HG03520 (cell line): Measurements from ENCODE around the gene NDUFB6.
"Not testable (repeated sequence)": the region's sequence is repeated elsewhere in the genome, so short reads cannot be mapped to it uniquely, and the experiment has no call there.

Experiments
- ATAC-seq: cut with Tn5 transposase; IDR thresholded peaks from one replicate; pipeline ENCODE4 v1.9.1; 2021; ENCODE audit warnings: mild to moderate bottlenecking, moderate library complexity; ENCODE audit not compliant: unreplicated experiment

Gene NDUFB6

DNA sequence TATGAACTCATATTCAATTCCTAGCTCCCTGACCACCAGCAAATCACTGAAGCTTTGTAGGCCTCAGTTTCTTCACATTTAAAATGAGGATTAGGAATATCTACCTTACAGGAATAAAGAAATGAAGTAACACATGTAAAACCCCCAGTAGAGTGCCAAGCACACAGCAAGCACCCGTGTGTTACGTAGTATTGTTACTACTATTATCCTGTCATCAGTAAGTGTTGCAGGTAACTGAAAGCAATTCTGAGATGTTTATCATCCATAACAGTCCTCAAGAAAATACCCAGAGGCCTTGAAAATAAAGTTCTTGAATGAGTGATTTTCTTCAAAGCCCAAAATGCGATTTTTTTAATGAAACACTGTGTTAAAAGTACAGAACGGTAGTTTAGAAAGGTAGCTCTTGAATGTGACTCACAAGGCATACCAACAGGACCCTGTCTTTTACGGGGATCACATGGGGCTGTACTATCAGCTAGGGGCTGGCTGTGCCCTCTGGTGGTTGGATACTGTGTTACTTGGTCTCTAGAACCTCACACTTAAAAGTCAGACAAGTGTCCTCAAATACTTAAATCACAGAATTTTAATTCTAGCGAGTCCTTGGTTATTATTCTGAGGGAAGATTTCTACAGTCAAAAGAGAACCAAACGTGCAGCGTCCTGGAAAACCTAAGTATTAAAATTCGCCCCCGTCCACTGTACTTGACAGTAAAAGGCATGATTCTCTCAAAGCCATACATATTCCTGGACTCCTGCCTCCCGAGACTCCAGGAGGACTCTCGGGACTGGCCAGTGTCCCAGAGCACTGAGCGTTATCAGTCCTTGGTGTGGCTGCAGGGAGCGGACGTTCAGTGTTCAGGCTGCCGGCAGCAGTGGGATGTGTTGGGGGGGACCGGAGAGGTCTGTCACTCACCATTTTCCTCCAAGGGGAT, 725 bp downstream of the NDUFB6 start:
- peak; percentile 92 for ATAC-seq

DNA sequence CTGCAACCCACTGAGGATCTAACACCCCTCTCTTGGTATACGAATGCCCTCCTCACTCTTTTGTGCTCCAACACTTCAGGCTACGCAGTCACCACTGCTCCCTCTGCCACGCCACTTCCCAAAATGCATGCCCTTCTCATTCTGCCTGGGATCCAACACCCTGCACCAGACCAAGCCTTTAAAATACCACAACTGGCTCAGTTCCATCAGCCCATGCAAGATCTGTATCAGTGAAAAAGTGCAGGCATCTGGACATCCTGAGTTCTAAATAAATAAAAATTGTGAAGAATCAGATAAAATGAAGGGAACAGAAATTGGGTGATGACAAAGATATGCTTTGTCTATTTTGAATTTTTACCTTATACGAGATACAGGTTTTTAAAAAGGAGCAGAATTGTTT, 2.7 kb downstream of the NDUFB6 start:
- ATAC-seq, result no peak

DNA sequence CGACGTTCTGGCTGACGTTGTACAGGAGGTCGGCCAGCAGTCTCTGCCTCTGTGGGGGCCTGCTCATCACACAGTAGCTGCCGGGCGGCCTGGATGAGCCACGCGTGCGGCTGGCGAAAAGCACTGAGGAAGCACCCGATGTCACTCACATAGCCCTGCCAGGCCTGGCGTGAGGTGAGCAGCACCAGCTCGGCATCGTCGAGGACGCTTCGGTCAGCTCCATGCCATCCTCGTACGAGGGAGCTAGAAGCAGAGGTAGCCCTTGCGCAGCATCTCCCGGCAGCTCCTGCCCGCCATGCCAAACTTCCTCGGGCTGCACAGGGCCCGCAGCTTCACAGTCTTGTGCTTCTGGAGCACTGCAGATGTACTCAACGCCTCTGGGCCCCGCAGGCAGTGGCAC, 6.2 kb downstream of the NDUFB6 start:
- no peak for ATAC-seq

DNA sequence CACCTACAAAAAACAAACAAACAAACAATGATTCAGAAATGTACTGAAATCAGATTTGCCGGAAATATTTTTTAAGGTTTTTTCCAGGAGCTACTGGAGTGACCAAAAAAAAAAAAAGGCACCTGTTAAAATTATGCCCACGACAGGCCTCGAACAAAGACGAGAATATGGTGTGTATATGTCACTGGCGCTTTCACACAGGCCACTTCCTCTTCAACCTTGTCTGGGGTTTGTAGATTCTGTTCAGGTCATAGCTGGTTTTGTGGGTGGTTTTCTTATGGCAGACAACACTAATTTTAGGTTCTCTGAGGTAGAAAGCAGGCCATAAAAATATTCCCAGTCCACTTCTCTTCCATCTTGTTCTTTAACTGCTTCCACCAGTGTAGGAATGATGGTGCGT, 7.0 kb downstream of the NDUFB6 start:
- ATAC-seq, result no peak

DNA sequence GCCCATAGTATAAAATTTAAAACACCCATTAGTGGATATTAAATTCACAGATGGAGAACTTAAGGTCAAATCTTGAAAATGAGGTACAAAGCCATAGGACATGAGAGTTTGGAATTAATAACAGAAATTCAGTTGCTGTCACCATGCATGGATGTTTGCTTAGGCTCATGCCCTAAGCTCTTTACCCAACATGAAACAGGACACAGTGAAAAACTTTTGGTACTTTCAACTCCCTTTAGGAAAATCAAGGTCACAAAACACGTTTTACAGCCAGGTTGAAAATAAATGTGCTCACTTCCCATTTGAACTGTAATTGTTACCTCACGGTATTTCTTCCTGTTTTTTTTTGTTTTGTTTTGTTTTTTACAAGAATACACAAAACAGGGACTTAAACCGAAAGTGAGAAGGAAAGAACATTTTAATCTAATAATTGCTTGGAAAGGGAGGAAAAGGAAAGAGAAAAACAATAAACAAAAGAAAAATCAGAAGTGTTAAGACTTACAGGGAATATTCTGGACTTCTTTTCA, 14.5 kb downstream of the NDUFB6 start:
- ATAC-seq, result no peak

DNA sequence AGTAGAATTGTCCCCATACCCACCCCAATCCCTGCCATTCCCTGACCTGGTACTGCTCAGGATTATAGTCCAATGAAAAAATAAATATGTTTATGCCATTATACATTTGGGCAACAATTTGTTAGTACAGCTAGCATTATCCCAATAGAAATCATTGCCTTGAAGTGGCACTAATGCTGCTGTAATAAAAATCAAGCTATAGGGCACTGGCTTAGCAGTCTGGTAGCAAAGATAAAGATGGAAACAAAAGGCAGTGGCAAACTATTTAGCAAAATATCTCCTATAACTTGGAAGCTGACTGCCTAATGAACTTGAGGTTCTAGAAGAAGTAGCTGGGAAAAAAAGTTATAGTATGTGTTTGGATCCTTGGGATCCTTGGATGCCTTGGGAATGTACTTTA, 18.4 kb downstream of the NDUFB6 start:
- no peak for ATAC-seq

DNA sequence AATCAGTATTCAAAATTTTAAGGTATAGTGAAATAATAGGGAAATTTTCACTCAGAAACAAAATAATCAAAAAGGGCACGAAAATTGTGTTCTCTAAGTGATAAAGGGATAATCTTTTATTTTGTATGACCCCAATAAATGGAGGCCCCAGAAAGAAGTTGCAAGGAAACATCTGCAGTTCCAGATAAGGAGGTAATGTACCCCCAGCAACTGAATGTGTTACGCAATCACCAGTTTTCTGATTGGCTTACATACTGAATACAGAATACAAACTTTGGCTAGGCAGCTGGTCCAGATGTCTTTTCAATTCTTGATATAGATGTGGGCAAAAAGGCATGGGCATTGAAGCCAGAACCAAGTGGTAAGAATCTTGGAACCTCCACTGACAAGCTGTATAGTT, 18.9 kb downstream of the NDUFB6 start:
- ATAC-seq, result no peak

DNA sequence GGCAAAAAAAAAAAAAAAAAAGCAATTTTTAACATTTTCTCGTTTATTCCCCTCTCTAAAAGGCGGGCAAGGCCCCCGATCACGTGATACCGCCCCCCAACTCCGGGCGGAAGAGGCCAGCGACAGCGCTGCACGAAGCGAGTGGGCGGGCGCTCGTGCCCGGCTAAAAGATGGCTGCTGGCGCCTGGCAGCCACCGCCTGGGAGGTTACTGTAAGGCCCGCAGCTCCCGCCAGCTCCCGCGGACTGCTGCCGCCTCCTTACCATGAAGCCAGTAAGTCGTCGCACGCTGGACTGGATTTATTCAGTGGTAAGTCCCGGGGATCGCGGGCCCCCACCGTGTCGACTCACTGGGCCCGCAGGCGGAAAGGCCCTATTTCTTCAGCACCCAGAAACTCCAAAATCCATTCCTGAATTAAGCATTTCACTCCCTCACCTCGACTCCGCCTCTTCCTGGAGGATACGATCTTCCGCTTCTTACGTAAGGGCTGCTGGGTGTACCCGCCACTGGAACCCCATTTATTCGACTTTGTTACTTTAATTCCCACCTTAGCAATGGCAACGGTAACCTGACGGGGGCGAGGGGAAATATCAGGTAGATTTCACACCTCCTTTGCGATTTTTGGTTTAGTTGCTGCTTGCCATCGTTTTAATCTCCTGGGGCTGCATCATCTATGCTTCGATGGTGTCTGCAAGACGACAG, 20.6 kb downstream of the NDUFB6 start, which contains the start of the genes SMIM27 and TOPORS:
Gene SMIM27, plus strand, starts transcription at position 156 of the 701 bp plus-strand sequence. Its CDS starts 108 bp downstream, at position 264.
Gene TOPORS, minus strand, starts transcription at position 415 of the 701 bp plus-strand sequence. Its CDS starts 150 bp downstream, at position 265.
- ATAC-seq, result peak; percentile 62

DNA sequence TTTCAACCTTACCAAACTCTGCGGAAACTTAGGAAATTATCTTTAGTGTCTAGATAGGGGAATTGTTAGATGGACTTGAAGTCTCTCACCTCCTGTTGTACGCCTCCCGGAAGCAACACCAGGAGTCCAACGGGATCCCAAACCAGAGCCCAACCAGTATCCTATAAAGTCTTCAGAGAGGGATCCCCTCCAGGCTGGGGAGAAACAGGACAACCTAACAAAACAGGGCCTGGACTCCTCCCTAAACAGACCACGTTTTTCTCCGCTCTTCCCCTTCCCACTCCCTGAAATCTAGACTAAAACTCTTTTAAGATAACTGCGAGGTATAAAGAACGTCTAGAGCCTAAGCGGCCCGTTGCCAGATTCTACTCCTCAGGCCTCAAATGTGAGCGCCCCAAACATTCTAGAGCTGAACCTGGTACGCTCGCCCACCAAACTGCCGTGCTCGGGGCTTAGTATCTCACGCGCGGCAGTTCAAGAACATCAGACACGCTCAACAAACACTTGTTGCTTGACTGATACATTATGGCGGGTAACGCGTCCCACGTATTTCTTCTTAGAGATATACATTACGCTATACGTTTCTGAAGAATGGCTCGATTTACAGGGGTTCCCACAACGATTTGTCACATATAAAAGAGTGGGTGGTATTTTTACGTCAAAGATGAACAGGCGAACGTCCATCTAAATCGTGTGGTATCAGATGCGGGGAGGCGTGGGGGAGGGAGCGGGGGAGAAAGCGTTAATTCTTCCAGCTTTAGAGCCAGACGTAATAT, 21.5 kb downstream of the NDUFB6 start:
- ATAC-seq, result no peak

DNA sequence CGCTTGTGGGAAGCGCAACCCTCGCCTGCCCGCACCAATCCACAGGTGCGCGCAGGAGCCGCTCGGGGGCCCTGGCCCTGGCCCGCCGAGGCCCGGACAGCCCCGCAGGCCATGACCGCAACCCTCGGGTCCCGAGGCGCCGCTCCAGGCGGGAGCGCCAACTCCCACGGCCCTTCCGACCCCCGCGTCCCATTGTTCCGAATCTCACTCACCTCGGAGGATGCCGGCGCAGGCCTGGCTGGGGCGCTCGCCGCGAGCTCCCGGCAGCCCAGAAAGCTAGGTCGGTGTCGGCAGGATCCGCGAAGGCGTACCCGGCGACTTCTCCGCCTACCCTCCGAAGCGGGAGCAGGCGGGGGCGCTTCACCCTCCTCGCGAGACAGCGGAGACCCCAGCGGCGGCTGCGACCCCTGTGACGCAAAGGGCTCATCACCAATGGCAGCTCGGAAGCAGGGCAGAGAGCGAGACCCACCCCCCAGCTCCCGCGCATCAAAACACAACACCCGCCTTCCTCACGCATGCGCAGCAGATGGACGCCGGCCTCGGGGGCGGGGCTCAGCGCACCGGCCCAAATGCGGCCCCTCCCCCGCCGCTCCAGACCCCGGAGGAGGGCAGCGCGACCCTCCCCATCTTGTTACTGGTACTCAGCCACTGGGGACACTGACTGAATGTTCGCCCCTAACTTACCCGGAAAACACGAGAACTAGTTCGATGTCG, 22.2 kb downstream of the NDUFB6 start:
- peak; percentile 62 for ATAC-seq

DNA sequence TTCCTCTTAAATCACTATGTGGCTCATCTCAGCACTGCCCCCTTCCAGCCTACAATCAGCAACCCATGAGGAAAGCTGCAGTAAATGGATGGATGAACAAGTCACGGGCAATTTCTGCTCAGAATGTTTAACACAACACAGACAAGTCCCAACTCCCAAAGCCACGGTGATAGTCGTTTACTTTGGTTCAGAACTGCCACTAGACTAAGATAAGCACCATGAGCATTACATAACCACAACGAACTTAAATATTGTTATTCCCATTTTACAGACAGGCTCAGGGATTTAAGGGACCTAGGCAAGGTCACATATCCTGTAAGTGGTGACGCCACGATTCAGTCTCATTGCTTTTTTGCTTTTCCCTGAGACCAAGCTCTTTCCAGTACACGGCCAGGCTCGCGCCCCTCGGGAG, 22.8 kb downstream of the NDUFB6 start:
- no peak for ATAC-seq

DNA sequence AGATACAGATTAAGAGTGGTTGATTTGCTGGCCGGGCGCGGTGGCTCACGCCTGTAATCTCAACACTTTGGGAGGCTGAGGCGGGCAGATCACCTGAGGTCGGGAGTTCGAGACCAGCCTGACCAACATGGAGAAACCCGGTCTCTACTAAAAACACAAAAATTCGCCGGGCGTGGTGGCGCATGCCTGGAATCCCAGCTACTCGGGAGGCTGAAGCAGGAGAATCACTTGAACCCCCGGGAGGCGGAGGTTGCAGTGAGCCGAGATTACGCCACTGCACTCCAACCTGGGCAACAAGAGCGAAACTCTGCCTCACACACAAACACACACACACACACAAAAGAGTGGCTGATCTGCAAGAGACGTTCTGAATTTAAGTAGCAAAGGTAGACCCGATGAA, 24.7 kb downstream of the NDUFB6 start:
- not testable (repeated sequence) for ATAC-seq

DNA sequence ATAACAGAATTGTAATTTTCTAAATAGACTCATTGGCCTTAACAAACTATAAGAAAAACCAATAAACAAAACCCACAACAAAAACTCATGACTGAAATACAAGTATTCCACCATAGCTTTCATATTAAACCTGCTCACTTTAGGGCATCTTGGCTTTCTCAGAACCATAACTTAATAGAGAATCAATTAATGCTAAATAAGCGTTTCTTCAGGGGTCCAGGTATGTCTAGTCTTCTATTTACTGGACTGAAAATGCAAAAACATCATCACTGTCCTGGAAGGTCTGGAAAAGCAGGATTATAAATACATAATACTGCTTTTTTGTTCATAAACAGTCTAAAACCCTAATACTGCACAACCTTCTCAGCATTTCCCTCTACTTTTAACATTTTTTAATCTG, 27.1 kb downstream of the NDUFB6 start:
- ATAC-seq, result no peak

DNA sequence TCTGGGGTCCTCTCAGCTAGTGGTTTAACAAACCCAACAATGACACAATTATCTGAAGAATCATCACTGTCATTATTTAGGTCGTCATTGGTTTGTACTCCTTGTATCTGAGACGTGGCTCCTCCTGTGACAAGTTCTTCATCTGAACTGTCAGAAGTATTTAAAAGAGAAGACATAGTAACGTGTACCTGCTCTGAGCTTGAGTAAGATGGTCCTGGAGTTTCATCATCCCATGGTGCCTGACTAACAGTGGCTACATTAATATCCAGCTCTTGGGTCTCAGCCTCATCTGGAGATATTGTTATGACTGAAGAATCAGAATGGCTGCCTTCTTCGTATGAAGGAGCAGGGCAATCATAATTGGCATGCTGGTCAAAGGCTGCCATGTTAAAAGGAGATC, 29.9 kb downstream of the NDUFB6 start:
- ATAC-seq, result no peak

DNA sequence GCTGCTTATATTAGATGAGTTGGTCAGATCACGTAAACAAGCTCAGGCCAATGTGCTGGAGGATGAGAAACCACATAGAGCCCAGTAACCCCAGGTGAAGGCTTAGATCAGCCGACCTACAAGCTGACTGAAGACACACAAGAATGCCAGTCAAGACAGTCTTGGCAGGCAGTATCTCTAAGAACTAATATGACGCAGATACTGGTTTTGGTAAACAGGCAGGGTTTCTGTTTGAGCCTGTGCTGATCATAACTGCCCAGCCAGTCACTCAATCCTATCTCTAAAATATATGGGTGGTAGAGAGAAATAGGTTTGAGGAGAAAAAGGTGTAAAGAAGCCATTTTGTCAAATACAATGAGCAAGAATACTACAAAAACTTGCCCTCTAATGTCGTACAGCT, 39.1 kb downstream of the NDUFB6 start:
- no peak for ATAC-seq

DNA sequence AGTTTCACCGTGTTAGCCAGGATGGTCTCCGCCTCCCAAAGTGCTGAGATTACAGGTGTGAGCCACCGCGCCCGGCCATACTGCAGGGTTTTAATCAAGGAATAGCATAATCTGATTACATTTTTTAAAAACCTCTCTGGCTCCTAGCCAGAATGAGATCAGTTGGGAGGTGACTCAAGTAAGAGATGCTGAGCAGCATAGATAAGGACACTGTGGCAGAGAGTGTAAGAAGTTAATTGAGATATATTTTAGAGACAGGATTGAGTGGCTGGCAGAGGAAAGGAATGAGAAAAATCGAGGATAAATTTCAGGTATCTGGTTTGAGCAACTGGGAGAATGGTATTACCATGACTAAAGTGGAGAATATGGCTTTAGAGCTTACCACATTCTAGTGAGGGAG, 39.6 kb downstream of the NDUFB6 start:
- no peak for ATAC-seq

DNA sequence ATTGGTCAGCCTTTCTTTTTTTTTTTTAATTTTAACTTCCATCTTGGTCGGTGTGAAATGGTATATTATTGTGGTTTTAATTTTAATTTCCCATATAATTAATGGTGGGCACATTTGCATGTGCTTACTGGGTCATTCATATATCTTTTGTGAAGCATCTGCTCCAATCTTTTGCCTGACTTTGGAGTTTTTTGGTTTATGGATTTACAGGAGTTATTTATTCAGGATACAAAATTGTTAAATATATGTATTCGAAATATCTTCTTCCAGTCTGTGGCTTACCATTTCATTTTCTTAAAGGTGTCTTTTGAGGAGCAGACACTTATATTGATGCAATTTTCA, 46.3 kb downstream of the NDUFB6 start:
- no peak for ATAC-seq

DNA sequence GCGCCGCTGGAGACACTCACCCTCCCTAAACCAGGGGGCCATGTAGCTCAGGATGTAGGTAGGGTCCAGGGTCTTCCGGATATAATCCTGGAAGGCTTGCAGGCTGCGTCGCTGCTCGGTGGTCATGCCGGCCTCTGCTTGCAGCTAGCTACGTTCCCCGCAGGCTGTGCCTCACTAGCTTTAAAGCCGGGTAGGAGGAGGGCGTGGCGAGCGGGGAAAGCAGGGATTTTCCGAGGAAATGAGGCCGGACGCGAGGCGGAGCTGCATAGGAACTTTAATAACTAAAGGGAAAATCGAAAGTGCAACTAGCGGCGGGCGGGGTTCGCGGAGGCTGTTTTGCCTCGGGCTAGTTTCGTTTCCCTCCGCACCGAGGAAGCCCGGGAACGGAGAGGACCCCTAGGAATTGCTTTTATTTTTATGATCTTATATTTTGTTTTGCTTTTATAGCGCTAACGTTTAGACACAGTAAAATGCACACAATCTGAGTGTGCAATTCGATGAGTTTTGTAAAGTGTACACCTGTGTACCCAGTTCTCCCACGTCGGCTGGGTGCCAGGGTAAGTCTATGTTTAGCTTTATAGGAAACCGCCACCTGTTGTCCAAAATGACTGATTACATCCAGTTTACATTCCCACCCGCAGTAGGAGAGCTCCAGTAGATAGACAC, 46.8 kb downstream of the NDUFB6 start, which contains the start of gene RIGI:
Gene RIGI, minus strand, starts transcription at position 156 of the 666 bp plus-strand sequence. Its CDS starts 30 bp downstream, at position 126.
- peak; percentile 57 for ATAC-seq

DNA sequence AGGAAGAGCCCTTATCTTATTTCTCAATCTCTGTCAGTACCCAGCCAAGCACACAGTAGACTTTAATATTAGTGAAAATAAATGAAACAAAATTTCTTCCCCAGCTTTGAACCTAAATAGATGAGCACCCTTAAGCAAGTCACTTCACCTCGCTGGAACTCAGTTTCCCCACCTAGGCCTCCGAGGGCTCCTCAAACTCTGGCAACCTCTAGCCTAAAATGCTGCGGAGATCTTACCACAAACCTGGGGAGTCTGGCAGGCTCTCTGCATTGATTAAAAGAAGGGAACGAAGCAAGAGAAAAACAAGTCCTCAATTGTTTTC, 47.3 kb downstream of the NDUFB6 start:
- ATAC-seq, result peak; percentile 11
